Measurements from ENCODE around the gene MFSD8.
"Not testable (repeated sequence)": the region's sequence is repeated elsewhere in the genome, so short reads cannot be mapped to it uniquely, and the experiment has no call there.

Gene MFSD8

GRCh38 chr4:127965062-127965802 lies at the start of gene MFSD8, which contains the start of gene ABHD18:
TSS of gene MFSD8 (minus strand) at chr4:127965173. CDS start at chr4:127965133, 40 bp downstream.
TSS of gene ABHD18 (plus strand) at chr4:127965406. CDS start at chr4:127982956, 17,550 bp downstream.
- DNase-seq (ENCODE audit: low spot score): peak; percentile 96

GRCh38 chr4:128009428-128009827 lies 44.5 kb upstream of the MFSD8 start:
- DNase-seq (ENCODE audit: low spot score): no peak

- no peak for DNase-seq (ENCODE audit: low spot score)
Observed at GRCh38 chr4:128006592-128006991, 41.6 kb upstream of the MFSD8 start.

- DNase-seq (ENCODE audit: low spot score): no peak
Observed at GRCh38 chr4:127997534-127998388, 32.8 kb upstream of the MFSD8 start.

GRCh38 chr4:127996521-127996920 lies 31.5 kb upstream of the MFSD8 start:
- DNase-seq (ENCODE audit: low spot score): not testable (repeated sequence)

- DNase-seq (ENCODE audit: low spot score): no peak
Observed at GRCh38 chr4:127995776-127996175, 30.8 kb upstream of the MFSD8 start.

GRCh38 chr4:127993151-127993550 lies 28.2 kb upstream of the MFSD8 start:
- DNase-seq (ENCODE audit: low spot score): no peak

GRCh38 chr4:127988638-127989037 lies 23.7 kb upstream of the MFSD8 start:
- no peak for DNase-seq (ENCODE audit: low spot score)

GRCh38 chr4:127985989-127986388 lies 21.0 kb upstream of the MFSD8 start:
- DNase-seq (ENCODE audit: low spot score): no peak

- DNase-seq (ENCODE audit: low spot score): no peak
Observed at GRCh38 chr4:127982445-127982844, 17.5 kb upstream of the MFSD8 start.

GRCh38 chr4:127978930-127979329 lies 14.0 kb upstream of the MFSD8 start:
- no peak for DNase-seq (ENCODE audit: low spot score)

GRCh38 chr4:127975121-127975770 lies 10.3 kb upstream of the MFSD8 start:
- DNase-seq (ENCODE audit: low spot score): no peak

- DNase-seq (ENCODE audit: low spot score): not testable (repeated sequence)
Observed at GRCh38 chr4:127970925-127971324, 6.0 kb upstream of the MFSD8 start.

- no peak for DNase-seq (ENCODE audit: low spot score)
Observed at GRCh38 chr4:127968586-127968985, 3.6 kb upstream of the MFSD8 start.

- DNase-seq (ENCODE audit: low spot score): no peak
Observed at GRCh38 chr4:127967141-127967775, 2.3 kb upstream of the MFSD8 start.

GRCh38 chr4:127965803-127966175 lies 816 bp upstream of the MFSD8 start:
- DNase-seq (ENCODE audit: low spot score): peak; percentile 10

GRCh38 chr4:127964426-127965061 lies 429 bp downstream of the MFSD8 start:
- DNase-seq (ENCODE audit: low spot score): peak; percentile 13

- DNase-seq (ENCODE audit: low spot score): not testable (repeated sequence)
Observed at GRCh38 chr4:127963633-127964398, 1.2 kb downstream of the MFSD8 start.

GRCh38 chr4:127959794-127960193 lies 5.2 kb downstream of the MFSD8 start:
- no peak for DNase-seq (ENCODE audit: low spot score)

GRCh38 chr4:127957105-127957504 lies 7.9 kb downstream of the MFSD8 start:
- no peak for DNase-seq (ENCODE audit: low spot score)

GRCh38 chr4:127936974-127937373 lies 28.0 kb downstream of the MFSD8 start:
- DNase-seq (ENCODE audit: low spot score): no peak
